ENCODE data around the gene IGF2R.
"Not testable (repeated sequence)": the region's sequence is repeated elsewhere in the genome, so short reads cannot be mapped to it uniquely, and the experiment has no call there.

GRCh38 chr6:160090442-160091239 lies 121.8 kb downstream of the IGF2R start:
- TF ChIP-seq SUZ12 (IDR thresholded peaks at IDR 0.05; ENCODE audit: low read depth, low read length); CEBPB (IDR thresholded peaks at IDR 0.05; ENCODE audit: borderline replicate concordance, low read depth, low read length); ZNF446 (CRISPR knock-in tag; IDR thresholded peaks at IDR 0.05); ZNF281 (CRISPR knock-in tag; IDR thresholded peaks at IDR 0.05; ENCODE audit: borderline replicate concordance); ZBTB49 (CRISPR knock-in tag; IDR thresholded peaks at IDR 0.05; ENCODE audit: borderline replicate concordance); ZBTB2 (CRISPR knock-in tag; IDR thresholded peaks at IDR 0.05; ENCODE audit: low read depth); SP1 (IDR thresholded peaks at IDR 0.05); SP1 (CRISPR knock-in tag; IDR thresholded peaks at IDR 0.05); CREBL2 (CRISPR knock-in tag; IDR thresholded peaks at IDR 0.05; ENCODE audit: borderline replicate concordance); HDAC6 (IDR thresholded peaks at IDR 0.05; ENCODE audit: low read depth, low read length); CTCF (CRISPR knock-in tag; IDR thresholded peaks at IDR 0.05); BCL3 (CRISPR knock-in tag; IDR thresholded peaks at IDR 0.05); ZBTB1 (CRISPR knock-in tag; IDR thresholded peaks at IDR 0.05; ENCODE audit: borderline replicate concordance); POLR2A (IDR thresholded peaks at IDR 0.05; ENCODE audit: insufficient read depth in 1 of 2, low read depth in 2 of 2, low read length in 2 of 2): not testable (repeated sequence)

Data from HepG2 (cell line).